ENCODE measurements around the gene DPEP2NB.
"Not testable (repeated sequence)": the region's sequence is repeated elsewhere in the genome, so short reads cannot be mapped to it uniquely, and the experiment has no call there.

The DPEP2NB gene

GRCh38 chr16:68033101-68033500, 17.4 kb upstream of the DPEP2NB start:
- no peak for TF ChIP-seq CTCF (IDR thresholded peaks at IDR 0.05; ENCODE audit: borderline replicate concordance, insufficient read depth, low read depth, low read length)
- no peak overlapping the region for H3K4me3 ChIP-seq (ENCODE audit: low read depth, low read length)

- H3K4me3 ChIP-seq (ENCODE audit: low read depth, low read length): no peak overlapping the region
- no peak for TF ChIP-seq CTCF (IDR thresholded peaks at IDR 0.05; ENCODE audit: borderline replicate concordance, insufficient read depth, low read depth, low read length)
Measured at GRCh38 chr16:68031951-68032350, 16.2 kb upstream of the DPEP2NB start.

- not testable (repeated sequence) for H3K4me3 ChIP-seq (ENCODE audit: low read depth, low read length)
Measured at GRCh38 chr16:68030108-68030507, 14.4 kb upstream of the DPEP2NB start.

GRCh38 chr16:68028996-68029395, 13.3 kb upstream of the DPEP2NB start:
- TF ChIP-seq CTCF (IDR thresholded peaks at IDR 0.05; ENCODE audit: borderline replicate concordance, insufficient read depth, low read depth, low read length): no peak
- no peak overlapping the region for H3K4me3 ChIP-seq (ENCODE audit: low read depth, low read length)

GRCh38 chr16:68022728-68023537, 7.2 kb upstream of the DPEP2NB start, which contains the start of the genes DDX28 and DUS2:
DDX28 (minus strand) TSS chr16:68023232; CDS start chr16:68023202, 30 bp downstream.
DUS2 (plus strand) TSS chr16:68023284; CDS start chr16:68038024, 14,740 bp downstream.
- no peak for TF ChIP-seq CTCF (IDR thresholded peaks at IDR 0.05; ENCODE audit: borderline replicate concordance, insufficient read depth, low read depth, low read length)
- H3K4me3 ChIP-seq (ENCODE audit: low read depth, low read length): peak within 1 kb of the TSS; percentile 60

GRCh38 chr16:68022278-68022727, 6.6 kb upstream of the DPEP2NB start:
- no peak for TF ChIP-seq CTCF (IDR thresholded peaks at IDR 0.05; ENCODE audit: borderline replicate concordance, insufficient read depth, low read depth, low read length)
- H3K4me3 ChIP-seq (ENCODE audit: low read depth, low read length): peak overlapping the region; percentile 60

GRCh38 chr16:68021490-68021889, 5.8 kb upstream of the DPEP2NB start:
- no peak for TF ChIP-seq CTCF (IDR thresholded peaks at IDR 0.05; ENCODE audit: borderline replicate concordance, insufficient read depth, low read depth, low read length)
- no peak overlapping the region for H3K4me3 ChIP-seq (ENCODE audit: low read depth, low read length)

All from GM12875 (cell line).